OCI-LY1 (cell line): ENCODE results near the gene MBNL1.

Experiments used
- EZH2 ChIP-seq: fragments of 200-600 bp; sonication (generic), shearing (Covaris generic); IDR thresholded peaks from 2 replicates; pipeline ENCODE4 v1.8.0; 2017; ENCODE audit warnings: borderline replicate concordance, mixed run types, mild to moderate bottlenecking, antibody characterized with exemption, low read length, moderate library complexity, mixed read lengths
- TF ChIP-seq, protein P1 (sequence below): fragments of 200-600 bp; sonication (generic), shearing (Covaris generic); IDR thresholded peaks from 2 replicates; pipeline ENCODE4 v1.5.1; 2017; ENCODE audit warnings: mild to moderate bottlenecking, antibody characterized with exemption, low read length, moderate library complexity, mixed read lengths

DNA sequence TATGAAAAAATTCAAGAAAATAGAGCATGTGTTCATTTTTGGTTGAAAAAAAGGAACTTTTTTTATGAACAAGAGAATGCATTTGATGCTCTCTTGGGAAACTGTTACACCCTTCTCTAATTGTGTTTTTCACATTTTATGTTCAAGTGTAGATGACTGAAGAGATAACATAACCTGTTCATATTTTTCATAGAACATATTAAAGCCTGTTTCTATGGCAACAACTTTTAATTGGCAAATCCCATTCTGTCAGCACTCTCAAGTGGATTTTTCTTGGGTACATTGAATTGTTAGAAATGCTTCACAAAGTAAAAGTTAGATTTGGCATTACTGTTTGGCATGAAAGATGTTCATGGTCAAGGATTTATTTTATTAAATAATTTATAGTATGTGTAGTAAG, 117.5 kb downstream of the MBNL1 start:
- TF ChIP-seq, protein P1, sequence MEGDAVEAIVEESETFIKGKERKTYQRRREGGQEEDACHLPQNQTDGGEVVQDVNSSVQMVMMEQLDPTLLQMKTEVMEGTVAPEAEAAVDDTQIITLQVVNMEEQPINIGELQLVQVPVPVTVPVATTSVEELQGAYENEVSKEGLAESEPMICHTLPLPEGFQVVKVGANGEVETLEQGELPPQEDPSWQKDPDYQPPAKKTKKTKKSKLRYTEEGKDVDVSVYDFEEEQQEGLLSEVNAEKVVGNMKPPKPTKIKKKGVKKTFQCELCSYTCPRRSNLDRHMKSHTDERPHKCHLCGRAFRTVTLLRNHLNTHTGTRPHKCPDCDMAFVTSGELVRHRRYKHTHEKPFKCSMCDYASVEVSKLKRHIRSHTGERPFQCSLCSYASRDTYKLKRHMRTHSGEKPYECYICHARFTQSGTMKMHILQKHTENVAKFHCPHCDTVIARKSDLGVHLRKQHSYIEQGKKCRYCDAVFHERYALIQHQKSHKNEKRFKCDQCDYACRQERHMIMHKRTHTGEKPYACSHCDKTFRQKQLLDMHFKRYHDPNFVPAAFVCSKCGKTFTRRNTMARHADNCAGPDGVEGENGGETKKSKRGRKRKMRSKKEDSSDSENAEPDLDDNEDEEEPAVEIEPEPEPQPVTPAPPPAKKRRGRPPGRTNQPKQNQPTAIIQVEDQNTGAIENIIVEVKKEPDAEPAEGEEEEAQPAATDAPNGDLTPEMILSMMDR = no peak
- TF ChIP-seq EZH2 = no peak
